NCI-H345 treated with DMSO at 0.1 percent for 48 hours (cell line): ENCODE data around the gene ZMYND8.

Source experiments
- DNase-seq: peaks from one replicate; lab custom pipeline; 2025; ENCODE audit not compliant: unreplicated experiment; lab: John Stamatoyannopoulos, UW

The ZMYND8 gene

GRCh38 chr20:47332381-47333206 lies 23.9 kb downstream of the ZMYND8 start:
- DNase-seq = no peak

GRCh38 chr20:47330933-47331708 lies 25.4 kb downstream of the ZMYND8 start:
- no peak for DNase-seq

DNA sequence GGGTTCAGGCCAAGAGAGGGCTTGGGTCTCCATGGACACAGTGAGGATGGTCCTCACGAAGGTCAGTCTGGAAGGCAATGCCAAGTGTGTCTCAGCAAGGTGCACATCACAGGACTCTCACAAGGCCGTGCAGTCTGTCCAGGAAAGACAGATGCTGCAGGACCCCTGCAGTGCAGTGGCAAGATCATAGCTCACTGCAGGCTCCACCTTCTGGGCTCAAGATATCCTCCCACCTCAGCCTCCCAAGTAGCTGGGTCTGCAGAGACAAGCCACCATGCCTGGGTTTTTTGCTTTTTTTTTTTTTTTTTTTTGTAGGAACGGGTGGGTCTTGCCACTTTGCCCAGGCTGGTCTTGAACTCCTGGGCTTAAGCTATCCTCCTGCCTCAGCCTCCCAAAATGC lies 26.4 kb downstream of the ZMYND8 start:
- no peak for DNase-seq

GRCh38 chr20:47328129-47328528 lies 28.4 kb downstream of the ZMYND8 start:
- DNase-seq = no peak

DNA sequence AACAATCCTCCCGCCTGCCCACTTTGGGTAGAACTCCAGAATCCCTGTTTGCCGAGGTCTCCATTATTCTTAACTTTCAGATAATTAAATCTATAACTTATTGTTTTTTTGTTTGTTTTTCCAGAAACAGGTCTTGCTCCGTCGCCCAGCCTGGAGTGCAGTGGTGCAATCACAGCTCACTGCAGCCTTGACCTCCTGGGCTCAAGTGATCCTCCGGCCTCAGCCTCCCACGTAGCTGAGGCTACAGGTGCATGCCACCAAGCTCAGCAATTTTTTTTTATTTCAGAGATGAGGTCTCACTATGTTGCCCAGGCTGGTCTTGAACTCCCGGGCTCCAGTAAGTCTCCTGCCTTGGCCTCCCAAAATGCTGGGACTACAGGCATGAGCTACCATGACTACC lies 28.8 kb downstream of the ZMYND8 start:
- no peak for DNase-seq

DNA sequence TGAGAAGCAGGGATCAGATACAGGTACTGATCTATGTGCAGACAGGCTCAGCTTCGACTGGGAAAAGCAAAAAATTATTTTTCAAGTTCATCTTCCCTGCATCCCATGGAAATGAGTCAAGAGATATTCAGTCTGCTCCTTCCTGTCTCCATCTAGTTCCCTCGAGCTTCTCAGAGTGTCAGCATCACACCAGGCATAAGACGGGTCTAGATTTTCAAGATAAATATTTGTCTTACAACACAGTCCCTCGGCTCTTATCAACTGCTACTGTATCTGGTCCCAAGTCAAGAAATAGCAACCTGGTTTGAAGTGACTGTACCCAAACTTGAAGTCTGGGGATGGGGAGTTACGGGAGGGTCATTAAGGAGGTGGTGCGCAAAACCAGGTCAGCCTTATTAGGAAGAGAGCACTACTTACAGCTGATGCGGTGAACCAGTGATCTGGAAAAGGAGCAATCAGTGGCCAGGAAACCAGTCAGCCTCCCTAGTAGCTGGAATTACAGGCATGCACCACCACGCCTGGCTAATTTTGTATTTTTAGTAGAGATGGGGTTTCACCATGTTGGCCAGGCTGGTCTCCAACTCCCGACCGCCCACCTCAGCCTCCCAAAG lies 29.7 kb downstream of the ZMYND8 start:
- no peak for DNase-seq

- no peak for DNase-seq
Measured at GRCh38 chr20:47325242-47325641, 31.3 kb downstream of the ZMYND8 start.

DNA sequence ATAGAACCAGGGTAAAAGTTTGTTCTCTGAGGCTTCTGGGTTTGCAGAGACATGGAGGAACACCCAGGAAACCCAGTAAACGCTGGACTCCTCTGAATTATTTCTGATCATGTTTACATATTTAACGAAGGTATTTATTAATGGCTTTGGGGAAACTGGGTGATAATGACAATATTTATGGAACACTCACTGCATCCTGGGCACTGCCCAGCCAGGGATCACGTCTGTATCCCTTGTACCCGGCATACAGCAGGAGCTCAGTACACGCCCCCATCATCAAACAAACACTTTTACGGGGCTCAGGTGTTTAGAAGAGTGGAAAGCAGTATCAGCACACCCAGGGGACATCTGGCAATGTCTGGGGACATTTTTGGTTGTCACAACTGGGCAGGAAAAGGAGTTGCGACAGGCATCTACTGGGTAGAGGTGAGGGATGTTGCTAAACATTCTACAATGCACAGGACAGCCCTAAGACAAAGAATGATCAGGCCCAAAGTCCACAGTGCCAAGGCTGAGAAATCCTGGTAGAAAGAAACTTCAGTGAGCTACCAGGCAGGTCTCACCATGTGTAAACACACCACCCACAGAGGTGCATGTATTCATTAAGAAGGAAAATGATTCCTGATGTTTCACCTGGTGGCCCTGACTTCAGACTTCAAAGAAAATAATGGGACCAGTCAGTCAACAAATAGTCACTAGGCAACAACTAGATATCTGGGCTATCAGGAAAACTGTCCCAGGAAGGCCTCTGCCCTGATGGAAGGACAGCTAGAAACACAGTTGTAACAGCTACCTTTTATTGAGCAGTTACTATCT lies 35.3 kb downstream of the ZMYND8 start:
- peak; percentile 77 for DNase-seq

- DNase-seq = peak; percentile 79
Measured at GRCh38 chr20:47319517-47320252, 36.8 kb downstream of the ZMYND8 start.

DNA sequence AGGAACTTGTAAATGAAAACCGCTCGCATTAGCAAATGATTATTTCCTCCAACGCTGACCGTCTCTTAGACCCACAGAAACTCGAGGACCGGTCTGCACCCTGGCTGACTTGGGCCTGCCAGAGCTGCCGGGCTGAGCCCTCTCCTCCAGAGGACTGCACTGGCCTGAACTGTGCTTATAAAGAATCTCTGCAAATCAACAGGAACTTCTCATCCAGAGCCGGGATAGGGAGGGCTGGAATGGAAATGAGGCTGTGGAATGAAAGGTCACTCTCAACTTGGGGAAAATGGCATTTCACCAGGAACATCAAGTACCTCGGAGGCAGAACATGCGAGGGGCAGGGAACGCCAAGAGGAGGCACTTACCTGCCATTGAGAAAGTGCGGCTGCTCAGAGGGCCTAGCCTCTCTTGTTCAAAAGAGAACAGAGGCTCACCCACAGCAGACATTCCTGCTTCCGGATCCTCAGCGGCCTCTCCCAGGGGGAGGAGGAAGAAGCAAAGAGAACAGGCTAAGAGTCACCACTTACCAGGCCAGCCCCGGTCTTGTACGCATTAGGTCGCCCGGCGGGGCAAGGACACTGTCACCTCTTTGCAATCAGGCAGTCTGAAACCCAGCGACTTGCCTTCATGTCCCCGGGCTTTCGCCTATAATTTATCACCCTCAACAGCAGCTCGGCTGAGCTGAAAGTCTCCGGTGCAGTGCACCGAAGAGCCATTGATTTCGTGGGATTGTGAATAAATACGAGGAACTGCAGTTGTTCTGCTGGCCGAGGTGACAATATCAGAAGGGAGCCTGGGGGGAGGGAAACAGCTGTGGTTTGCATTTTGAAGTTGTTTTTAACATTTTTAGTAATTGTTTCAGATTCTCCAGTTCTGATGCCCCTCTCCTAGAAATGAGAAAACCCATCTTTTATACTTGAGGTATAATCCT lies 37.6 kb downstream of the ZMYND8 start:
- no peak for DNase-seq

GRCh38 chr20:47318027-47318585 lies 38.4 kb downstream of the ZMYND8 start:
- no peak for DNase-seq

DNA sequence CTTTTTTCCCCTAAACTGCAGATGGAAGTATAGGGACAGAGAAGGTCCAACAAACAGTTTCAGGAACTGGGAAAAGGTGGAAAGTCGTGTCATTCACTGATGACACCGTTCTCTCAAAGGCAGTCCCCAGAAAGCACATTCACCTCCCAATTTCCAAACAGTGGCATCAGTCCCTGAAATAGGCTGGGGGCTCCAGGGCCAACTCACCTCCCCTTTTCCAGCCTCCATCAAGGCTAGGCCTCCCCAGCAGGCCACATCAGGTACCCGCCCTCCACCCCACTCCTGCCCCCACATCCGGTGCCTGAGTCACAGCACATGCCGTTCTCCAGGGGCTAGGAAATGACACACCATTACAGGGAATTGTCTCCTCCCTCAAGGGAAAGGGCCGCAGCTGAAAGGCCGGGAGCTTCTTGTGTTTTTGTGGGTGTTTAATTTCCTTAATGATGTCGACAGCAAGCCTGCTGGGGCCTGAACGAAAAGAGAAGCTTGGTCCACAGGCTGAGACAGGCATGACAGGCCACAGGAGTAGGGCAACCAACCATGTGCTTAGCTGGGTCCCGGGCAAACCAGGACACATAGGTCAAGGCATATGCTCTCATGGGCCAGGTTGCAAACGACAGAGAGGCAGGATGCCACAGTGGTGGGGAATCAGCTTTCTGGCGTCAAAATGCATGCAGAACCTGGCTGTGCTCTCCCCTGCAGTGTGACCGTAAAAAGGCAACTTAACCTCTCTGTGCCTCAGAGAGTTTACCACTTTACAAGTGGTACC lies 39.2 kb downstream of the ZMYND8 start:
- DNase-seq = no peak

GRCh38 chr20:47316776-47317126 lies 39.7 kb downstream of the ZMYND8 start:
- no peak for DNase-seq

DNA sequence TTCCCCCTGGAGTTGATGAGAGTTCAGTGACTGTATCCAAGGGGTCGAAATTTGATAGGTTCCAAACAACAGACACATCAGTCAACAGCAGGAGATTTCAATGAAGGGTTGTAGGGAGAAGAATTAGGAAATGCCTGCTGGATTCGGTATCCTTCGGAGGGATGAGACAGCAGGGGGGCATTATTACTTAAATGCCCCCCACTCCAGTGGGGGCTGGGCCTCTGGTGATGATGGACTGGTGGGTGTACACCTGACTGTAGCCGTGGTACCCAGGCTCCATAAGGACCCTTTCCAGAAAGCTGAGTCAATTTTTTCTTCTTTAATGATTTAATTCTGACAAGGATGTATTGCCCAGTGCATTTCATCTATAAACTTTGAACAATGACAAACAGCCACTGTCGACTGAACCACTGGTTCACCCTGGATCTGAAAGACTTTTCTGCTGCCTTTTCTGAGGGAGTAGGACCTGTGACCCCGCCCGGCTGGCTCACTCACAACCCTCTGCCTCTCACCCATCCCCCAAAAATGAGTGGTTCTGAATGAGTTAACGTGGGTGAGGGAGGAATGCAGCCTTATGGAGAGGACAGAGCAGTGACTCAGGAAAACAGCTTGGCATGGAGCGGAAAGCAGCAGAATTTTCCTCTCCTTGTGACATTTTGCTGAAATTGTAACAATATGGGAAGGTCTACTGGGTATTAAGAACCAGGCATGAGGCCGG lies 41.0 kb downstream of the ZMYND8 start:
- DNase-seq = peak; percentile 56

GRCh38 chr20:47314647-47315338 lies 41.7 kb downstream of the ZMYND8 start:
- DNase-seq = no peak

GRCh38 chr20:47311967-47312681 lies 44.4 kb downstream of the ZMYND8 start:
- no peak for DNase-seq
